Amniotic epithelial cell (primary cell): ENCODE results near the gene POLRMT.
"Not testable (repeated sequence)": the region's sequence is repeated elsewhere in the genome, so short reads cannot be mapped to it uniquely, and the experiment has no call there.

ENCODE experiments used
- DNase-seq: peaks from one replicate; pipeline ENCODE4 v3.0.0-alpha.2; 2010; ENCODE audit warnings: low read depth

POLRMT gene

DNA sequence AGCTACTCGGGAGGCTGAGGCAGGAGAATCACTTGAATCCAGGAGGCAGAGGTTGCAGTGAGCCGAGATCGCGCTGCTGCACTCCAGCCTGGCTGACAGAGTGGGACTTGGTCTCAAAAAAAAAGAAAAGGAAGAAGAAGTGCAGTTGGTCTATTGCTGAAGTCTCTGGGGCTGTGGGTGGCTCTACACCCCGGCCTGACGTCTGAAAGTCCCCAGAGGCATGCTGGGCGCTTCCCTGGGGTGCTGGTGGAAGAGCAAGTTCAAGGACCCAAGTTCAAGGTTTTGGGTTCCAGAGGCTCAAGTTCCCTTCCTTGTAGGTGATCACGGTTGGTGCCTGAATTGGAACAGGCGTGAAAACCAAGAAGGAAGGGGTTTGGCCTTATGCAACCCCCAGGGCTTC, 39.8 kb downstream of the POLRMT start:
- DNase-seq, result no peak

DNA sequence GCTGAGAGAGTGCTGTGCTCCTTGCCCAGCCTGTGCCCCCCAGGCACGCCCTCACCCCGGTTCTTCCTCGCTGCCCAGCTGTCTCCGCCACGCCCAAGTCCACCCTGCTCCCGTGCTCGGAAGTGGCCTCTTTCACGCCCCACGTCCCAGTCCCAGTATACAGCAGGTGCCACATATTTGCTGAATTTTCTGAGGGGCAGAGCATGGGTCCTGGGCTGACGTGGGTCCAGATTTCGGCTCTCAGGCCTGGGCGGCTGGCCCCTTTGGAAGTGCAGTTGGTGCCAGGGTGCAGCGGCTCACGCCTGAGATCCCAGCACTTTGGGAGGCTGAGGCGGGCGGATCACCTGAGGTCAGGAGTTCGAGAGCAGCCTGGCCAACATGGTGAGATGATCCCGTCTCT, 40.3 kb downstream of the POLRMT start:
- DNase-seq, result no peak

DNA sequence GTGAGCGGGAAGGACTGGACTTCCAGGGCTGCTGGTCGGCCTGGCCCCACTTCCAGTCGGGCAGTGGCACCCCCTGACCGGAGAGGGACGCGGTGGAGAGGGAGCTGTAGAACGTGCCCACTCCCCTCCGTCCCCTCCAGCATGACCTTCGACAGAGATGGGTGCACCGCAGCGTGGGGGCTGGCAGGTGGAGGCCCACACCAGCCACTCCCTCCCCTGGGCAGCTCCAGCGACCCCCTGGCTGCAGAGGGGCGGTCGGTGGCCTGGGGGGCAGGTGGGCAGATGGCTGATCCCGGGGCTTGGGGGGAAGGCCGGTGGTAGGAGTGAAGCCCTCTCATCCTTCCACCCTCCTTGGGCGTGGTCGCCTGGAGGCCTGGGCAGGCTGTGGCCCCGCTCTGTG, 41.2 kb downstream of the POLRMT start:
- DNase-seq, result no peak

DNA sequence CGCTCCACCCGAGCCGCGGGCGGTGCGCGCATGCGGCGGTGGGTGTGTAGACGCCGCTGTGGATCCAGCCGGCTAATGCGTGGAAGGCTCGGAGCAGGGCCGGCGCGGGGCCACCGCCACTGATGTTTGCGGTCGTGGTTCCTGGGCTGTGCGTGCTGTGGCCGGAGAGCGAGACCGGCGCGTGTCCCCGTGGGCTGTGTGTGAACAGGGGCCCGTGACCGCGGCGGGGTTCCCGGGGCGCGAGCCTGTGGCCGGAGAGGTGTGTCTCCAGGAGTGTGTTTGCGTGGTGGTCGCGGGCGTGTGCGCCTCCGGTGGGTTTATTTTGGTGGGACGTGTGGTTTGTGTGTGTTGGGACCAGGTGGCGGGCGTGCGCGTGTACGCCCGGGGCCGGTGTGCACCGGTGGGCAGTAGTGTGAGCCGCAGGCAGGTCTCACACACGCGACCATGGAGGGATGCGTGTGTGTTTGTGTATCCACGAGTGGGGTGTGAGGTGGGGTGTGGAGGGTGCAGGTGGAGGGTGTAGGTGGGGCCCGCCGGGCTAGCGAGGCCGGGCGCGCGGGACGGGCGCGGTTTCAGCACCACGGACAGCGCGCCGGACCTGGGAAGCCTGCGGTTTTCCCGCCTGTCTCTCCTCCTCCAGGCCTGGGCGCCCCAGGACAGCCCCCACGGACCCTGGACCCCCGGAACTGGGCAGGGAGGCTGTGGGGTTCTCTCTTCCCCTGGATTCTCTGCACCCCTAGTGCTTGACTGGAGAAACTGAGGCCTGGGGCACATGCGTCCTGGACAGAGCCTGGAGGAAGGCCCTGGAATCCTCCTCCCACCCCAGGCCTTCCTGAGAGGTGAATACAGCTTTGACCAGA, 42.0 kb downstream of the POLRMT start:
- no peak for DNase-seq

DNA sequence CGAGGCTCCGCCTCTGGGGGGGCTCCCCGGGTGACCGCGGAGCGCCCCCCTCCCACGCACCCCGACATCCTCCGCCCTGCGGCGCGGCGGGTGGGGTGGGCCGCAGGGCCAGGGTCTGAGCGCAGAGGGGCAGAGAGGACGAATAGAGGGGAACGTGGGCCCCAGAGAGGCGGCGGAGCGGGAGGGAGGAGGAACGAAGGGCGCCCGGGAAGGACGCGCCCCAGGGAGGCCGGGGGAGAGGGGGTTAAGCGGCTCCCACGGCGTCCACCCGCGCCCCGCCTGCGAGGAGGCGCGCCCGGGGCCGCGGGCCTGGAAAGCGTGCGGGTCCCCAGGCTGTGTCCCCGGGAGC, 42.6 kb downstream of the POLRMT start:
- DNase-seq, result no peak

DNA sequence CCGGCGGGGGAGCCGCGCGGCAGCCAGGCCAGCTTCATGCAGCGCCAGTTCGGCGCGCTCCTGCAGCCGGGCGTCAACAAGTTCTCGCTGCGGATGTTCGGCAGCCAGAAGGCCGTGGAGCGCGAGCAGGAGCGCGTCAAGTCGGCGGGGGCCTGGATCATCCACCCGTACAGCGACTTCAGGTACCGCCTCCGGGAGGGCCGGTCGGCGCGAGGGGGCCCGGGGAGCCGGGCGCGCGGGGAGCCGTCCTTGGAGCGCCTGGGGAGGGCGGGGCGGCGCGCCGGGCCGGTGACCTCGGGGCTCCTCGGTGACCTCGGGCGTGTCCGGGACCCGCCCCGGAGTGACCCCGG, 43.0 kb downstream of the POLRMT start:
- DNase-seq, result peak; percentile 27

DNA sequence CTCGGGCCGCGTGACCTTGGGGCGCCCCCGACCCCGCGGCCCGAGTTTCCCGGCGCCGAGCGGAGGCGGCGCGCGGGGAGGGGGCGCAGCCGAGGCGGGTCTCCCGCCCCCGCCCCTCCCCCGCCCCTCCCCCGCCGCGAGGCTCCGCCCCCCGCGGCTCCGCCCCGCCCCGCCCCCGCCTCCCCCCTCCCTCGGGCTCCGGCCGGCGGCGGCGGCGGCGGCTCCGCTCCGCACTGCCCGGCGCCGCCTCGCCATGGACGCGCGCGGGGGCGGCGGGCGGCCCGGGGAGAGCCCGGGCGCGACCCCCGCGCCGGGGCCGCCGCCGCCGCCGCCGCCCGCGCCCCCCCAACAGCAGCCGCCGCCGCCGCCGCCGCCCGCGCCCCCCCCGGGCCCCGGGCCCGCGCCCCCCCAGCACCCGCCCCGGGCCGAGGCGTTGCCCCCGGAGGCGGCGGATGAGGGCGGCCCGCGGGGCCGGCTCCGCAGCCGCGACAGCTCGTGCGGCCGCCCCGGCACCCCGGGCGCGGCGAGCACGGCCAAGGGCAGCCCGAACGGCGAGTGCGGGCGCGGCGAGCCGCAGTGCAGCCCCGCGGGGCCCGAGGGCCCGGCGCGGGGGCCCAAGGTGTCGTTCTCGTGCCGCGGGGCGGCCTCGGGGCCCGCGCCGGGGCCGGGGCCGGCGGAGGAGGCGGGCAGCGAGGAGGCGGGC, 43.5 kb downstream of the POLRMT start, which contains the start of gene HCN2:
Gene HCN2 (plus strand): TSS at position 189 of the 703 bp plus-strand sequence. CDS start 65 bp downstream, at position 254.
- DNase-seq, result no peak

DNA sequence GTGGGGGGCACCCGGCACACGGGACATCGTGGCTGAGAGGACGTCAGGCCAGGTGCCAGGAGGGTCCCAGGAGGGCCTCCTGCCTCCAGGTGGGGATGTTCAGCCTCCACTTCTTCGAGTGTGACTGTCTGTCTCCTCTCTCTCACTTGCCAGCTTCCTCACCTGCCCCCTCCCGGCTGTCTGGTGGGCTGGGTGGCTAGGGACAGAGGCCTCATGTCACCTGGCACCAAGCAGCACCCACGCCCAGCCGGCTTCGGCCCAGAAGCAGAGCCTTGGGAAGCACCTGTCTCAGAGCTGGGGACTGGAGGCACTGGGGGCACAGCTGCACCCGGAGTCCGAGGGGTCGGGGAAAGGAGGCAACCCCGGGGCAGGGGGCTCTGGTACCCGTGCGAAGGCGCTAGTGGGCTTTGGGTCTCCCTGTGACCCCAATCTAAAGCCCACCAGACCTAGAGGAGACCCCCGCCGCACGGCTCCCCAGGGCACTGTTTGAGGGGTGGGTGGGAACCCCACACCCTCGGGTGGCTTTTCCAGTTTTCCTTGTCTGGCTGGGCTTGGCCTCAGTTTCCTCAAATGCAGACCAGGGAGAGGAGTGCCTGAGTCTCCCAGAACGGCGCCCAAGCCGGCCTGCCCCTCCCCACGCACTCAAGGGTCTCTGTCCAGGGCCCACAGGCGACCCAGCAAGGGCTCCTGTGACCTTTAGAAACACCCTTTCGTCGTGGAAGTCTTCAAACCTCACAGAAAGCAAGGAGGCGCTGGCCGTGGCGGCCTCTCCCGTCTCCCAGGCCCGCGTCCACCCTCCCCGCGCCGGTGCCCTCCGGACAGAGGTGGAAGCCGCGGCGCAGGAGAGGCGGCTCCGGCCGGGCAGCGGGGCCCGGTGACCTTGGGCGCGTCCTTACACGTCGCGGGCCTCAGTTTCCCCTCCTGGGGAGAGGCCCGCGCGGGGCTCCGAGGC, 44.3 kb downstream of the POLRMT start:
- DNase-seq, result no peak

DNA sequence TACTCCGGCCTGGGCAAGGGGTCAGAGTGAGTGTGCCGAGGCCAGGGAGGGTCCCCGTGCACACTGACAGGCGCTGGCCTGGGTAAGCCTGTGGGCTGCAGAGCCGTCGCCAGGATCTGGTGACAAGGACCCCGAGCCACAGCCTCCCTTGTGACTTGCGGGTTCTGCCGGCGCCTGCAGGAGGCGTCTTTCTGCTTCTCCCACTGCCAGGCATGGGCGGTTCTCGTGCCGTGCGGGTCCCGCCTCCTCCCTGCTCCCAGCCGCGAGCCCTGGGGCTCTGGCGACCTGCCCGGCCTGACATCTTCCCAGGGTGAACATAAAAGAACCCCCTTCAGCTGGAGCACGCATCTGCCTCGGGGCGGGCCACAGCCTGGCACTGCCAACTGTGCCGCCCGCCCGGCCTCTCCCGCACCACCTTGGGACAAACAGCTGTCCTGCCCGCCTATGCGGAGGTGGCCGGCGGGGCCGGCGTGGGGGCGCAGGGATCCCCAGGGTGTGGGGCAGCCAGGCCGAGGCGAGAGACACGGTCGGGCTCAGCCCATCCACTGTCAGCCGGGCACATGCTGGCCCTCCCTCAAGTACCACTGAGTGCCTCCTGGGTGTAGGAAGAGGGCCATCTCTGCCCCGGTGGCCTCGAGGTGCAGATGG, 45.1 kb downstream of the POLRMT start:
- DNase-seq, result peak; percentile 64

DNA sequence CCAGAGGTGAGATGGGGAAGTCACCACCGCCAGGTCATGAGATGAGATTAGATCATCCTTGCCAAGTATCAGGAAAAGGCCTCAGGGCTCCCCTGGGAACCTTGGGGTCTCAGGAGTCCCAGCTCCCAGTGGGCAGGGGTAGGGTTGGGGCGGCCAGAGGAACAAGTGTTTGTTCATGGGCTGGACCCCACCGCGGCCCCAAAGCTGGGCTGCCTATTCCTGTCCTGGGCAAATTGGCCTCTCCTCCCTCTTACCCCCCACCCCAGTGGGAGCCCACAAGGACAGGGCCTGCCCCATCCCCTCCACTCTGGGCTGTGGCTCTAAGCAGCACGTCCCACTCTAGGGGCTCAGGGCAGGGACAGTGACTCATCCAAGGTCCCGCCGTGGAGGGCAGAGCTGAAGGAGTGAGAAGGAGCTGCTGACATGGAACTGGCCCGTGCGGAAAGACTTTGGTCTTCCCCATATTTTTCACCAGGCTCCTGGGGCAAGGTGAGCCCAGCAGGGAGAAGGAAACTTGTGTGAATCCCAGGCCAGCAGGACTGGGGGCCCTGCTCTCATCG, 47.7 kb downstream of the POLRMT start:
- no peak for DNase-seq

DNA sequence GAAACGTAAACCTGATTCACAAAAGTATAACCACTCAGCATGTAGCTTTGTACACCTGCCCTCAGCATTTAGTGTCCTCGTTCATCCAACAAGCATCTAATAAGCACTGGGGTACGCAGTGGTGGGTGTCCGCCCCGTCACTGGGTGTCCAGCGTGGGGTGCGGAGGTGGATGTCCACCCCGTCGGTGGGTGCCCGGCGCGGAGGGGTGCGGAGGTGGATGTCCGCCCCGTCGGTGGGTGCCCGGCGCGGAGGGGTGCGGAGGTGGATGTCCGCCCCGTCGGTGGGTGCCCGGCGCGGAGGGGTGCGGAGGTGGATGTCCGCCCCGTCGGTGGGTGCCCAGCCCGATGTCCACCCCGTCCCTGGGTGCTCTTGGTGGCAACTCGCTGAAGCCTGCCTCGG, 48.2 kb downstream of the POLRMT start:
- DNase-seq, result not testable (repeated sequence)

DNA sequence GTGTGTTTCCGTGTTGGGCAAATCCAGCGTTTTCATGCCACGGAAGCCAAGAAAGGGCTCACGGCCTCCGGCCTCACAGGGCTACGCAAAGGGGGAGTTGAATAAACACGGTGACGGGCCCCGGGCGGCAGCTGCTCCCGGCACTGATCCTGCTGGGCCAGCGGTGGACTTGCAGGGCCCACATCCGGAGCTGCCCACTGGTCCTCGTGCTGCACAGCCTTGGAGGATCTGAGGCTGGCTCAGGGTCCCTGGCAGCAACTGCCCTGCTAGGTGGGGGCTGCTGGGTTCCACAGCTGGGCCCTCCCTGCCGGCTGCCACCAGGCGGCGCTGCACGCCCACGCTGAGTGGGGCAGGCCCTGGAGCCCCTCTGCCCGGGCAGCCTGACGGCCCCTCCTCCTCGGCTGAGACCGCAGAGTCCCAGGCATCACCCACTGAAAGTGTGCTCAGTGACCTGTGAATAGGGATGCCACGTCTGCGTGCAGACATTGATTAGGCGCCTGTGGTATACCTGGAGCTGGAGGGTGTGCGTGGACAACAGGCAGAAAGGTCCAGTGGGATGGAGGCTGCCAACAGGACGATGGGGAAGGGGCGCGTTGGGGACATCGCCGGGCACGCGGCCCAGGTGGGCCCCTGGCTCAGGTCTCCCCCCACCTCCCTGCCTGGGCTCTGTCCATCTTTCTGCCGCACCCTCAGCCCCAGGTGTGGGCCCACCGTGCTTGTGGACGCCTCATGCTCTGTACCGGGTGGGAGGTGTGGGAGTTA, 48.9 kb downstream of the POLRMT start:
- peak; percentile 37 for DNase-seq

DNA sequence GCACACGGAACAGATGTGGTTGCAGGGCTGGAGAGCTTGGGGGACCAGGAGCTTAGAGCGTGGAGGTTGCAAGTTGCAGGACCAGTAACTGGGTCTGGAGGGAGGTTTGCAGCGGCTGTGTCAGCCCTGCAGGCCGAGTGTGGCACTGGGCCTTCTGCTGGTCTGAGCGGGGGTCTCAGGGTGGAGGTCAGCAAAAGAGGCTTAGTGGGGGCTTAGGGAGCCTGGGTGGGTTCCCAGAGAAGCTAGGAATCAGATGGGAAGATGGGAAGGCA, 49.4 kb downstream of the POLRMT start:
- no peak for DNase-seq

DNA sequence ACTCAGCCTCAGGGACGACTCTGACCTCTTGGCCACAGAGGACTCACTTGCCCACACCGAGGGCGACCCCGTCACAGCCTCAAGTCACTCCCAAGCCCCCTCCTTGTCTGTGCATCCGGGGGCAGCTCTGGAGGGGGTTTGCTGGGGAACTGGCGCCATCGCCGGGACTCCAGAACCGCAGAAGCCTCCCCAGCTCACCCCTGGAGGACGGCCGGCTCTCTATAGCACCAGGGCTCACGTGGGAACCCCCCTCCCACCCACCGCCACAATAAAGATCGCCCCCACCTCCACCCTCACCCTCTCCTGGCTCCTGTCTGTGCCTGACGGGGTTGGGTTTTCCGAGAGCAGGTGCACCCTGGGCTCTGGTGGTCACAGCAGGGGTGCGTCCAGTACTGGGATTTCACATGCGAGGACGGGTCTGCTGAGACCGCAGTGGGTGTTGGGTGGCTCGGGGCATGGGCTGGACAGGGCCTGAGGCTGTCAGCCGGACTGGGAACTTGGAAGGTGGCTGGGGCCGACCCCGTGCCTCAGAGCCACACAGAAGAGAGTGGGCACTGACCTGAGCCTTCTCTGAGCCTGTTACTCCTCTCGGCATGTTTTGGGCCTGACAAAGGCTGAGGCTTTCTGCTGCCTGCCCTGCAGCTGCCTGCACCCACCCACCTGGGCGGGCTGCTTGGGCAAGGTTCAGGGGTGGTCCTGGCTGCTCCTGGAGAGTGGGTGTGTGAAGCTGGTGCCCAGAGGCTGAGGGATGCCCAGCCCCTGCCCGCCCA, 50.0 kb downstream of the POLRMT start:
- no peak for DNase-seq

DNA sequence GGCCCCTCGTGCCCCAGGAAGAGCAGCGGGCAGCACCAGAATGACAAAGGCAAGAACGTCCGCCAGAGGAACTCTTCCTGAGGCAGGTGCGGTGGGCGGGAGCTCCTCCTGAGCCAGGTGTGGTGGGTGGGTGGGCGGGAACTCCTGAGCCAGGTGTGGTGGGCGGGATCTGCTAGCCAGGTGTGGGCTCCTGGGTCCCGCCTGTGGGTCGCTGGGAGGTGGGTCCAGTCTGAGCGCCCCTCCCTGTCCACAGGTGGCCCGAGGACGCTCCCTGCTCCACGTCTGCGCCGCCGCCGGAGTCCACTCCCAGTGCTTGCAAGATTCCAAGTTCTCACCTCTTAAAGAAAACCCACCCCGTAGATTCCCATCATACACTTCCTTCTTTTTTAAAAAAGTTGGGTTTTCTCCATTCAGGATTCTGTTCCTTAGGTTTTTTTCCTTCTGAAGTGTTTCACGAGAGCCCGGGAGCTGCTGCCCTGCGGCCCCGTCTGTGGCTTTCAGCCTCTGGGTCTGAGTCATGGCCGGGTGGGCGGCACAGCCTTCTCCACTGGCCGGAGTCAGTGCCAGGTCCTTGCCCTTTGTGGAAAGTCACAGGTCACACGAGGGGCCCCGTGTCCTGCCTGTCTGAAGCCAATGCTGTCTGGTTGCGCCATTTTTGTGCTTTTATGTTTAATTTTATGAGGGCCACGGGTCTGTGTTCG, 50.7 kb downstream of the POLRMT start:
- DNase-seq, result peak; percentile 67

DNA sequence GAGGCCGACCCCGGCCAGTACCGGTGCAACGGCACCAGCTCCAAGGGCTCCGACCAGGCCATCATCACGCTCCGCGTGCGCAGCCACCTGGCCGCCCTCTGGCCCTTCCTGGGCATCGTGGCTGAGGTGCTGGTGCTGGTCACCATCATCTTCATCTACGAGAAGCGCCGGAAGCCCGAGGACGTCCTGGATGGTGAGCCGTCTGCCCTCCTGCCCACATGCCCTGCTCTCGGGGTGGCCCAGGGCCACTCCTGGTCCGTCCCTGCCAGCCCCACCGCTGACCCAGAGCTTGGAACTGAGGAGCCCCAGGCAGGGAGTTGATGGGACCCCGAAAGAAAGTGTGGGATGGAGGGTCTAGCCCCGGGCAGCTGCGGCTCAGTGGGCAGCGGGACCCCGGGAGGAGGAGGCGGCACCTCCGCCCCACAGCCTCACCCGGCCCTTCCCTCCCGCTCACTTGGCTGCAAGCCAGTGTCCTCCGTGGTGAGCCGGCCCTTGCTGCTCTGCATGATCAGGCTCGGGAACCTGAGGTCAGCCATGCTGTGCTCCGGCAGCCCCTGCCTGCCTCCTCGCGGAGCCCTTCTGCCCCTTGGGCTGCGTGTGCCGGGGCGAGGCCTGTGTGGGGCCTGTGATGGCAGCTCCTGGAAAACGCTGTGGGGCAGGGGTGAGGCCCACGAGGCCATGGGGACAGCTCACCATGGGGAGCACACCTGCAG, 51.8 kb downstream of the POLRMT start:
- no peak for DNase-seq

DNA sequence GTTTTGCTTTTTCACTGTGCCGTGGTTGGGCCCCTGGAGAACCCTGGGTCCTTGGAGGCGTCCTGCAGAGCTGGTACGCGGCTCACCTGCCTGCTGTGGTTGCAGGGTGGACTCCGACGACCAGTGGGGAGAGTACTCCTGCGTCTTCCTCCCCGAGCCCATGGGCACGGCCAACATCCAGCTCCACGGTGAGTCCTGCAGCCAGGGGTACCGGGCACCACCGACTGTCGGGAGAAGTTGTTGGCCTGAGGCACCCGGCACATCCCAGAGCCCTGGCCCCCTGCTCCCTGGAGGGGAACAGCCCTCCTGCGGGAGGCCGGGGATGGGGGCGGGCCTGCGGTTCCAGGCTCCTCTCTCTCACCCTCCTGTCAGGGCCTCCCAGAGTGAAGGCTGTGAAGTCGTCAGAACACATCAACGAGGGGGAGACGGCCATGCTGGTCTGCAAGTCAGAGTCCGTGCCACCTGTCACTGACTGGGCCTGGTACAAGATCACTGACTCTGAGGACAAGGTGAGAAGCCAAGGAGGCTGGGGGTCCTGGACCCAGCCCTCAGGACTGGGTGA, 53.0 kb downstream of the POLRMT start:
- no peak for DNase-seq

DNA sequence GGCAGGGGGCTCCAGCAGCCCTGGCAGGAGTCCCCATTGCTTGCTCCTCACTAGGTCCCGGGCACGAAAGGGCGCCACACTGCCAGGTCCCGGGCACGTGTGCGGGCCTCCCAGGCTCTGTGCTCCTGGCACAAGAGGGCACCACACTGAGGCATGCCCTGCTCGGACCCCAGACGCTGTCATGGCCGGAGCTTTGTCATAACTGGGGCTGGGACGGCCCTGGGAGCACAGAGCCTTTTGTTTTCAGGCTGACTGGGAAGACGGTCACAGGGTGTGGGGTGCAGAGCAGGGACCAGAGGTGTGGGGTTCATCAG, 53.5 kb downstream of the POLRMT start:
- no peak for DNase-seq
